MM.1S (cell line): Measurements from ENCODE around the gene NCF2.

Experiments used
- DNase-seq: peaks from one replicate; pipeline ENCODE4 v3.0.0-alpha.2; 2015
- H2AFZ ChIP-seq: fragments of 300-600 bp; sonication (generic); 2 replicates; pipeline ENCODE4 v1.6.0; 2016; ENCODE audit warnings: antibody characterized with exemption, low read length
- H3F3A ChIP-seq: fragments of 300-600 bp; sonication (generic); 2 replicates; pipeline ENCODE4 v1.6.1; 2016; ENCODE audit warnings: mild to moderate bottlenecking, antibody characterized with exemption, low read length, moderate library complexity, mixed read lengths; ENCODE audit not compliant: insufficient read depth
- H3K27ac ChIP-seq: fragments of 300-600 bp; sonication (generic); 2 replicates; pipeline ENCODE4 v1.5.1; 2016; ENCODE audit warnings: mild to moderate bottlenecking, low read length
- H3K27me3 ChIP-seq: fragments of 300-600 bp; sonication (generic); replicated peaks from 2 replicates; pipeline ENCODE4 v1.6.0; 2016; ENCODE audit warnings: low read length; ENCODE audit not compliant: insufficient read depth
- H3K36me3 ChIP-seq: fragments of 300-600 bp; sonication (generic); replicated peaks from 2 replicates; pipeline ENCODE4 v1.6.1; 2016; ENCODE audit warnings: mild to moderate bottlenecking, low read length, mixed read lengths; ENCODE audit not compliant: insufficient read depth
- H3K4me1 ChIP-seq: fragments of 300-600 bp; sonication (generic); 2 replicates; pipeline ENCODE4 v1.6.1; 2016; ENCODE audit warnings: low read length, mixed read lengths
- H3K4me2 ChIP-seq: fragments of 300-600 bp; sonication (generic); 2 replicates; pipeline ENCODE4 v1.6.0; 2016; ENCODE audit warnings: low read depth, low read length
- H3K4me3 ChIP-seq: fragments of 300-600 bp; sonication (generic); 2 replicates; pipeline ENCODE4 v1.5.1; 2016; ENCODE audit warnings: low read length, mixed read lengths
- H3K79me2 ChIP-seq: fragments of 300-600 bp; sonication (generic); 2 replicates; pipeline ENCODE4 v1.6.1; 2016; ENCODE audit warnings: mixed run types, low read length, mixed read lengths
- H3K9ac ChIP-seq: fragments of 300-600 bp; sonication (generic); 2 replicates; pipeline ENCODE4 v1.6.1; 2016; ENCODE audit warnings: low read length, mixed read lengths
- H3K9me2 ChIP-seq: fragments of 300-600 bp; sonication (generic); replicated peaks from 2 replicates; pipeline ENCODE4 v1.6.1; 2016; ENCODE audit warnings: mild to moderate bottlenecking, low read length, mixed read lengths; ENCODE audit not compliant: insufficient read depth
- H3K9me3 ChIP-seq: fragments of 300-600 bp; sonication (generic); replicated peaks from 2 replicates; pipeline ENCODE4 v1.6.1; 2016; ENCODE audit warnings: mild to moderate bottlenecking, low read length, mixed read lengths; ENCODE audit not compliant: insufficient read depth
- H4K20me1 ChIP-seq: fragments of 300-600 bp; sonication (generic); 2 replicates; pipeline ENCODE4 v1.6.1; 2016; ENCODE audit warnings: mild to moderate bottlenecking, low read length, moderate library complexity, mixed read lengths; ENCODE audit not compliant: insufficient read depth
- CTCF ChIP-seq: fragments of 300-600 bp; sonication (generic); IDR thresholded peaks from 2 replicates; pipeline ENCODE4 v1.5.1; 2016; ENCODE audit warnings: antibody characterized with exemption, low read length, mixed read lengths
- EZH2 ChIP-seq: fragments of 300-600 bp; sonication (generic); optimal IDR thresholded peaks from 2 replicates; pipeline ENCODE3; 2017; ENCODE audit warnings: low read depth, mild to moderate bottlenecking, antibody characterized with exemption, low read length, mixed read lengths
- EZH2phosphoT487 ChIP-seq: fragments of 300-600 bp; sonication (generic); IDR thresholded peaks from 2 replicates; pipeline ENCODE4 v1.6.1; 2018; ENCODE audit warnings: antibody characterized with exemption, low read length

Gene NCF2

GRCh38 chr1:183604038-183604808 is 14.0 kb upstream of the NCF2 start:
- Histone ChIP-seq H3K4me3 (no peak overlapping the region), H3K9me2 (no peaks in the 10 kb centered on the region), H3K27ac (no peak overlapping the region), H3K9me3 (no peaks in the 10 kb centered on the region), H4K20me1 (no peaks in the 10 kb centered on the region), H2AFZ (no peak overlapping the region), H3K27me3 (no peaks in the 10 kb centered on the region), H3K79me2 (no peaks in the 10 kb centered on the region), H3K36me3 (no peaks in the 10 kb centered on the region), H3K4me2 (no peak overlapping the region), H3F3A (no peaks in the 10 kb centered on the region), H3K4me1 (peaks cover 18% of the 10 kb centered on the region), H3K9ac (no peak overlapping the region)
- no peak for TF ChIP-seq EZH2phosphoT487
- TF ChIP-seq EZH2, result no peak
- TF ChIP-seq CTCF, result no peak
- no peak for DNase-seq

- Histone ChIP-seq H3K27ac (no peak overlapping the region), H3K9me3 (no peaks in the 10 kb centered on the region), H2AFZ (no peak overlapping the region), H4K20me1 (no peaks in the 10 kb centered on the region), H3K4me1 (peaks cover 29% of the 10 kb centered on the region), H3K4me3 (no peak overlapping the region), H3K4me2 (no peak overlapping the region), H3F3A (no peaks in the 10 kb centered on the region), H3K36me3 (no peaks in the 10 kb centered on the region), H3K27me3 (no peaks in the 10 kb centered on the region), H3K79me2 (no peaks in the 10 kb centered on the region), H3K9me2 (no peaks in the 10 kb centered on the region), H3K9ac (no peak overlapping the region)
- DNase-seq, result no peak
- no peak for TF ChIP-seq EZH2
- no peak for TF ChIP-seq CTCF
- no peak for TF ChIP-seq EZH2phosphoT487
Measured at GRCh38 chr1:183602510-183602909, 12.3 kb upstream of the NCF2 start.

DNA sequence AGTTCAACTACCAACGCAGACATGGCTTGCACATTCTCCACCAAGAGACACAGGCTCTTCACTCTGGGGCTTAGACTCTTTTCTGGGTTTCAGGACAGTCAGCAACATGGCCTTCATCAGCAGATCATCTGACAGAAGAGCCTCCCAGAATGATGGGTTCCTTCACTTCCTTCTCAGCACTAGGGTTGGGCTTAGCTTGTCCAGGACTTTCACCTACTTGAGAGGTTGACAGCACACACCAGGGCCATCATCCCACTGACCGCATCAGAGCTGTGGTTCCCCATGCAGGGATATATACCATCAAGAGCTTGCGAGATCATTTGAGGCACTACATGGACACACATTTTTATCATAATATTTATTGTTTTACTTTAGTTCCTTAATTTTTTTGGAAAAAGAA is 10.4 kb upstream of the NCF2 start:
- Histone ChIP-seq H3K9me2 (no peaks in the 10 kb centered on the region), H2AFZ (no peak overlapping the region), H4K20me1 (no peaks in the 10 kb centered on the region), H3K4me3 (no peak overlapping the region), H3K9ac (no peak overlapping the region), H3K36me3 (no peaks in the 10 kb centered on the region), H3K4me1 (peaks cover 23% of the 10 kb centered on the region), H3K9me3 (no peaks in the 10 kb centered on the region), H3K27ac (no peak overlapping the region), H3K4me2 (no peak overlapping the region), H3K79me2 (no peaks in the 10 kb centered on the region), H3F3A (no peaks in the 10 kb centered on the region), H3K27me3 (no peaks in the 10 kb centered on the region)
- no peak for DNase-seq
- TF ChIP-seq EZH2 (no peak), EZH2phosphoT487 (no peak), CTCF (no peak)
